WERI-Rb-1 (cell line): ENCODE measurements around the gene PDZD8.
"Not testable (repeated sequence)": the region's sequence is repeated elsewhere in the genome, so short reads cannot be mapped to it uniquely, and the experiment has no call there.

ENCODE experiments used
- DNase-seq: peaks from one replicate; pipeline ENCODE4 v3.0.0-alpha.2; 2020
- H3K27ac ChIP-seq: fragments of 250-450 bp; sonication (Bioruptor Pico); 2 replicates; pipeline ENCODE4 v1.5.1; 2020; ENCODE audit warnings: mild to moderate bottlenecking, moderate library complexity
- H3K27me3 ChIP-seq: fragments of 250-450 bp; sonication (Bioruptor Pico); 2 replicates; pipeline ENCODE4 v1.5.1; 2021; ENCODE audit warnings: mild to moderate bottlenecking, low read depth, moderate library complexity; ENCODE audit not compliant: insufficient read depth, severe bottlenecking
- H3K36me3 ChIP-seq: fragments of 250-450 bp; sonication (Bioruptor Pico); 2 replicates; pipeline ENCODE4 v1.5.1; 2020; ENCODE audit warnings: mild to moderate bottlenecking, moderate library complexity
- H3K4me3 ChIP-seq: 2 replicates; pipeline ENCODE4 v1.5.1; 2011; ENCODE audit warnings: low read depth, mild to moderate bottlenecking, control low read depth, low read length
- H3K9me3 ChIP-seq: fragments of 250-450 bp; sonication (Bioruptor Pico); 2 replicates; pipeline ENCODE4 v1.5.1; 2021; ENCODE audit warnings: mild to moderate bottlenecking, moderate library complexity; ENCODE audit not compliant: severe bottlenecking
- CTCF ChIP-seq: IDR thresholded peaks from 2 replicates; pipeline ENCODE4 v1.5.1; 2011; ENCODE audit warnings: low read depth, mild to moderate bottlenecking, control low read depth, inconsistent platforms, low read length

Gene PDZD8

GRCh38 chr10:117298219-117298618 is 77.0 kb downstream of the PDZD8 start:
- no peaks in the 10 kb centered on the region for H3K9me3 ChIP-seq
- no peak overlapping the region for H3K4me3 ChIP-seq
- TF ChIP-seq CTCF = no peak
- H3K27ac ChIP-seq = no peak overlapping the region
- no peaks in the 10 kb centered on the region for H3K27me3 ChIP-seq
- no peaks in the 10 kb centered on the region for H3K36me3 ChIP-seq
- no peak for DNase-seq

- Histone ChIP-seq H3K36me3 (no peaks in the 10 kb centered on the region; the same call in 1 of the 2 replicates), H3K27me3 (no peaks in the 10 kb centered on the region), H3K9me3 (no peaks in the 10 kb centered on the region), H3K4me3 (no peak overlapping the region), H3K27ac (no peak overlapping the region)
- no peak for TF ChIP-seq CTCF
- no peak for DNase-seq
Observed at GRCh38 chr10:117294735-117295134, 80.5 kb downstream of the PDZD8 start.

- TF ChIP-seq CTCF = no peak
- no peak for DNase-seq
- Histone ChIP-seq H3K27me3 (no peaks in the 10 kb centered on the region), H3K4me3 (no peak overlapping the region), H3K36me3 (peaks cover 6% of the 10 kb centered on the region), H3K9me3 (no peaks in the 10 kb centered on the region), H3K27ac (no peak overlapping the region)
Observed at GRCh38 chr10:117294039-117294645, 81.1 kb downstream of the PDZD8 start.

GRCh38 chr10:117290872-117291271 is 84.4 kb downstream of the PDZD8 start:
- not testable (repeated sequence) for H3K9me3 ChIP-seq, DNase-seq, H3K27me3 ChIP-seq, H3K4me3 ChIP-seq, H3K27ac ChIP-seq, H3K36me3 ChIP-seq

GRCh38 chr10:117284716-117285494 is 90.3 kb downstream of the PDZD8 start:
- Histone ChIP-seq H3K36me3 (peaks cover 20% of the 10 kb centered on the region), H3K27me3 (no peaks in the 10 kb centered on the region), H3K27ac (no peak overlapping the region), H3K9me3 (no peaks in the 10 kb centered on the region), H3K4me3 (no peak overlapping the region)
- no peak for TF ChIP-seq CTCF
- no peak for DNase-seq

- no peak for DNase-seq
- TF ChIP-seq CTCF = no peak
- Histone ChIP-seq H3K36me3 (no peaks in the 10 kb centered on the region), H3K4me3 (no peak overlapping the region), H3K27ac (no peak overlapping the region), H3K9me3 (no peaks in the 10 kb centered on the region), H3K27me3 (no peaks in the 10 kb centered on the region)
Observed at GRCh38 chr10:117277675-117278074, 97.6 kb downstream of the PDZD8 start.
